Measurements from ENCODE around the gene TMPRSS13.

GRCh38 chr11:117921893-117922292, 7.3 kb downstream of the TMPRSS13 start:
- TF ChIP-seq CTCF (conservative IDR thresholded peaks at IDR 0.05) (no peak), EZH2 (IDR thresholded peaks at IDR 0.05; ENCODE audit: low read depth) (no peak)
